H1 (cell line): ENCODE results near the gene COL1A1. TPM values are rescaled to one million over a fixed set of nuclear protein-coding genes. Genes with fewer than 3 reads are reported as not detected.

Experiments
- CTCF ChIA-PET: fragments of 300-600 bp; sonication (Branson Sonifier 250); formaldehyde crosslinking; loops from one replicate; lab custom pipeline; 2021; ENCODE audit not compliant: partially characterized antibody; lab: Charles Lee
- POLR2A ChIA-PET: fragments of 300-600 bp; sonication (Branson Sonifier 250); formaldehyde crosslinking; loops from one replicate; lab custom pipeline; 2021; ENCODE audit warnings: inconsistent platforms; ENCODE audit not compliant: partially characterized antibody; lab: Charles Lee
- DNase-seq, 2 experiments: peaks; one replicate each; pipeline versions ENCODE4 v3.0.0 to v3.0.0-alpha.2; 2010 to 2022; ENCODE audit warnings: low spot score in 2 of 2, low read depth in 1 of 2, mixed read lengths in 1 of 2
- FAIRE-seq: peaks from 2 replicates; lab custom pipeline; 2011; peaks lifted over from hg19 to GRCh38; lab: Jason Lieb, UNC
- H2AFZ ChIP-seq: 2 replicates; pipeline ENCODE4 v1.8.1; 2012; ENCODE audit warnings: low read length, inconsistent platforms
- H2AK5ac ChIP-seq: 2 replicates; pipeline ENCODE4 v1.6.1; 2013; ENCODE audit warnings: low read depth, low read length
- H2BK120ac ChIP-seq: replicated peaks from 2 replicates; pipeline ENCODE3; 2013; ENCODE audit warnings: low read depth, low read length, inconsistent platforms
- H2BK12ac ChIP-seq: 2 replicates; pipeline ENCODE4 v1.6.1; 2013; ENCODE audit warnings: low read depth, low read length
- H2BK15ac ChIP-seq: 2 replicates; pipeline ENCODE4 v1.6.1; 2013; ENCODE audit warnings: low read length
- H2BK20ac ChIP-seq: 2 replicates; pipeline ENCODE4 v1.6.1; 2013; ENCODE audit warnings: low read length
- H2BK5ac ChIP-seq: 2 replicates; pipeline ENCODE4 v1.6.1; 2013; ENCODE audit warnings: low read depth, low read length
- H3K14ac ChIP-seq: 2 replicates; pipeline ENCODE4 v1.6.1; 2013; ENCODE audit warnings: inconsistent platforms; ENCODE audit not compliant: insufficient read length
- H3K18ac ChIP-seq: 2 replicates; pipeline ENCODE4 v1.6.1; 2013; ENCODE audit warnings: low read length; ENCODE audit errors: extremely low read depth
- H3K23ac ChIP-seq: 2 replicates; pipeline ENCODE4 v1.6.1; 2013; ENCODE audit warnings: inconsistent platforms; ENCODE audit not compliant: insufficient read length
- H3K23me2 ChIP-seq: 2 replicates; pipeline ENCODE4 v1.6.1; 2013; ENCODE audit warnings: low read depth, low read length
- H3K27ac ChIP-seq: 2 replicates; pipeline ENCODE4 v1.6.1; 2011; ENCODE audit warnings: low read depth, low read length, inconsistent platforms
- H3K27me3 ChIP-seq, 4 experiments: replicated peaks in 1 of 4; 1 replicate in 1 of 4; 2 replicates in 3 of 4; pipeline versions ENCODE4 v1.6.1 to v1.8.1; 2011 to 2013; ENCODE audit warnings: low read length in 3 of 4, mild to moderate bottlenecking in 3 of 4, inconsistent platforms in 2 of 4, mixed read lengths in 2 of 4, moderate library complexity in 1 of 4; ENCODE audit not compliant: control insufficient read depth in 3 of 4, insufficient read depth in 3 of 4; ENCODE audit errors: extremely low read depth in 1 of 4
- H3K36me3 ChIP-seq, 4 experiments: 2 replicates each; pipeline versions ENCODE4 v1.6.1 to v1.8.1; 2011 to 2013; ENCODE audit warnings: mild to moderate bottlenecking in 4 of 4, low read length in 3 of 4, moderate library complexity in 2 of 4, control low read depth in 1 of 4, inconsistent platforms in 1 of 4; ENCODE audit not compliant: insufficient read depth in 4 of 4, control insufficient read depth in 2 of 4
- H3K4ac ChIP-seq: replicated peaks from 2 replicates; pipeline ENCODE3; 2013; ENCODE audit warnings: low read length, low read depth, mixed read lengths, inconsistent platforms; ENCODE audit not compliant: insufficient read length
- H3K4me1 ChIP-seq, 4 experiments: replicated peaks in 1 of 4; 1 replicate in 1 of 4; 2 replicates in 3 of 4; pipeline versions ENCODE4 v1.6.1 to v1.8.1; 2011 to 2013; ENCODE audit warnings: low read length in 3 of 4, inconsistent platforms in 2 of 4, mixed read lengths in 1 of 4; ENCODE audit not compliant: insufficient read depth in 4 of 4, control insufficient read depth in 3 of 4
- H3K4me2 ChIP-seq, 2 experiments: 2 replicates each; pipeline versions ENCODE4 v1.6.1 to v1.8.1; 2011 to 2013; ENCODE audit warnings: low read depth in 2 of 2, low read length in 2 of 2, control low read depth in 1 of 2, inconsistent platforms in 1 of 2, mild to moderate bottlenecking in 1 of 2; ENCODE audit not compliant: insufficient read depth in 1 of 2
- H3K4me3 ChIP-seq, 4 experiments: fragments of 200-600, 300-600 bp in 1 of 4; sonication (generic), shearing (Covaris generic), sonication (Bioruptor Twin) in 1 of 4; 2 replicates each; pipeline versions ENCODE4 v1.5.1 to v1.8.1; 2011 to 2016; ENCODE audit warnings: low read length in 4 of 4, low read depth in 3 of 4, control low read depth in 2 of 4, inconsistent platforms in 2 of 4, mild to moderate bottlenecking in 2 of 4, mixed read lengths in 1 of 4, moderate library complexity in 1 of 4; ENCODE audit not compliant: insufficient read depth in 2 of 4; ENCODE audit errors: extremely low read depth in 1 of 4
- H3K56ac ChIP-seq: replicated peaks from 2 replicates; pipeline ENCODE3; 2013; ENCODE audit warnings: low read depth, mild to moderate bottlenecking, mixed read lengths, low read length, inconsistent platforms; ENCODE audit not compliant: insufficient read length
- H3K79me1 ChIP-seq: 2 replicates; pipeline ENCODE4 v1.6.1; 2013; ENCODE audit warnings: low read depth, low read length, control low read depth
- H3K79me2 ChIP-seq, 2 experiments: 2 replicates each; pipeline versions ENCODE4 v1.6.1 to v1.8.1; 2012 to 2013; ENCODE audit warnings: low read length in 2 of 2, mild to moderate bottlenecking in 2 of 2, inconsistent platforms in 1 of 2; ENCODE audit not compliant: insufficient read depth in 2 of 2, control insufficient read depth in 1 of 2
- H3K9ac ChIP-seq, 4 experiments: replicated peaks in 1 of 4; 1 replicate in 1 of 4; 2 replicates in 3 of 4; pipeline versions ENCODE4 v1.6.1 to v1.8.1; 2011 to 2013; ENCODE audit warnings: low read depth in 3 of 4, low read length in 3 of 4, control low read depth in 2 of 4, mild to moderate bottlenecking in 2 of 4, moderate library complexity in 2 of 4, inconsistent platforms in 1 of 4; ENCODE audit errors: extremely low read depth in 1 of 4
- H3K9me3 ChIP-seq, 2 experiments: 2 replicates each; pipeline versions ENCODE4 v1.6.1 to v1.8.1; 2012 to 2013; ENCODE audit warnings: mild to moderate bottlenecking in 2 of 2, moderate library complexity in 2 of 2, control low read depth in 1 of 2, inconsistent platforms in 1 of 2, low read depth in 1 of 2, low read length in 1 of 2, mixed read lengths in 1 of 2; ENCODE audit not compliant: insufficient read depth in 2 of 2
- H4K20me1 ChIP-seq, 2 experiments: replicated peaks in 1 of 2; 2 replicates each; pipeline versions ENCODE3 to v1.8.1; 2011 to 2013; ENCODE audit warnings: inconsistent platforms in 2 of 2, low read length in 2 of 2, mild to moderate bottlenecking in 1 of 2; ENCODE audit not compliant: insufficient read depth in 2 of 2, control insufficient read depth in 1 of 2
- H4K5ac ChIP-seq: 2 replicates; pipeline ENCODE4 v1.6.1; 2013; ENCODE audit warnings: low read length, low read depth, mixed read lengths, inconsistent platforms; ENCODE audit not compliant: insufficient read length
- H4K8ac ChIP-seq: 2 replicates; pipeline ENCODE4 v1.8.0; 2013; ENCODE audit warnings: mild to moderate bottlenecking, moderate library complexity, low read length, inconsistent platforms; ENCODE audit not compliant: insufficient read depth; ENCODE audit errors: extremely low read depth
- H4K91ac ChIP-seq: replicated peaks from 2 replicates; pipeline ENCODE3; 2013; ENCODE audit warnings: low read length, mixed read lengths, inconsistent platforms; ENCODE audit not compliant: insufficient read length
- NANOG ChIP-seq: IDR thresholded peaks from 2 replicates; pipeline ENCODE4 v1.6.1; 2011; ENCODE audit warnings: low read length, low read depth, mild to moderate bottlenecking, inconsistent platforms; ENCODE audit not compliant: insufficient read depth, poor library complexity, severe bottlenecking
- SP1 ChIP-seq: IDR thresholded peaks from 2 replicates; pipeline ENCODE4 v1.6.1; 2011; ENCODE audit warnings: low read depth, low read length
- WGBS, 2 experiments: shearing (Covaris generic) in 1 of 2; methylation state at CpG; one replicate each; pipeline versions ENCODE4 v1.1.6 to v1.1.7; 2013 to 2015; ENCODE audit warnings: low lambda C conversion rate in 2 of 2, mixed read lengths in 2 of 2, inconsistent platforms in 1 of 2, low coverage in 1 of 2, missing lambda C conversion rate in 1 of 2; ENCODE audit not compliant: insufficient replicate concordance in 2 of 2, insufficient coverage in 1 of 2, insufficient read length in 1 of 2; ENCODE audit errors: extremely low coverage in 1 of 2, missing lambda C conversion rate in 1 of 2; 5-methylcytosine and 5-hydroxymethylcytosine counted together
- polyA plus RNA-seq, 7 experiments: library from polyadenylated mRNA; depleted of rRNA in 3 of 7; stranded (reverse) in 5 of 7; unstranded in 2 of 7; fragments of >200 nt in 5 of 7; fragments of 200-250 nt in 2 of 7; gene quantifications; 1 replicate in 5 of 7; 2 replicates in 1 of 7; 4 replicates in 1 of 7; pipeline versions ENCODE4 v1.2.1 to v1.2.3, GENCODE V29; 2011 to 2013; ENCODE audit warnings: missing spikeins in 2 of 7, mixed read lengths in 2 of 7
- total RNA-seq: library from RNA; stranded (reverse); fragmentation: NEBNext Ultra II Directional; extraction: Animal tissue kit (Norgen Biotek cat#: 25700); gene quantifications from 2 replicates; pipeline ENCODE4 v1.2.1, GENCODE V29; 2021

Gene COL1A1
- total and polyA plus RNA-seq, 2 of the 8 experiments (the other 6 are each of a cell fraction or from before 2014, with no cell fraction given), result 14.1 to 80.4 TPM

GRCh38 chr17:50192144-50192617 is 9.2 kb downstream of the COL1A1 start:
- Histone ChIP-seq H4K5ac (no peak overlapping the region), H3K23ac (no peak overlapping the region), H2BK12ac (no peak overlapping the region), H2BK20ac (no peak overlapping the region), H3K36me3 (peaks cover 6 to 76% (median 47%) of the 10 kb centered on the region in 4 experiments), H4K20me1 (peaks cover 0 to 2% of the 10 kb centered on the region in 2 experiments), H3K9ac (no peak overlapping the region), H4K91ac (no peak overlapping the region), H3K4me3 (no peak overlapping the region), H3K14ac (no peak overlapping the region), H3K4ac (no peak overlapping the region), H2AK5ac (no peak overlapping the region), H3K79me2 (no peaks in the 10 kb centered on the region), H2BK15ac (no peak overlapping the region), H3K23me2 (no peaks in the 10 kb centered on the region), H2AFZ (no peak overlapping the region), H3K9me3 (no peaks in the 10 kb centered on the region), H3K4me2 (no peak overlapping the region), H2BK5ac (no peak overlapping the region), H2BK120ac (no peak overlapping the region), H3K27ac (no peak overlapping the region), H3K4me1 (no peaks in the 10 kb centered on the region), H4K8ac (no peak overlapping the region), H3K79me1 (no peaks in the 10 kb centered on the region), H3K18ac (no peak overlapping the region), H3K56ac (no peak overlapping the region), H3K27me3 (no peaks in the 10 kb centered on the region)
- CTCF ChIA-PET, result interaction anchor here (0.9 to 1.5 kb wide), 3 partner anchors 23 to 106 kb away, joined by 3 to 5 read pairs (median 3); no protein-coding TSS in a partner anchor
- FAIRE-seq (no peak), DNase-seq (no peak)
- TF ChIP-seq NANOG (no peak), SP1 (no peak)
- 89% methylated on average over 4 of the region's 4 CpGs; no CpG with 5 or more reads in 1 of the 2 experiments for WGBS, 2 experiments
- POLR2A ChIA-PET, result no interaction called here
